Uterus (tissue), 2 donors: ENCODE data around the gene CLPTM1L.

Source experiments
- POLR2A ChIP-seq, 2 donors: fragments of 450-650 bp; IDR thresholded peaks; one replicate each; pipeline ENCODE4 v1.6.1; 2016; ENCODE audit warnings: antibody characterized with exemption in 2 of 2, mild to moderate bottlenecking in 1 of 2, moderate library complexity in 1 of 2
- TF ChIP-seq, protein P1 (sequence below), 4 experiments: fragments of 200-600 bp in 2 of 4; fragments of 450-650 bp in 2 of 4; sonication (generic) in 2 of 4; IDR thresholded peaks; one replicate each; pipeline ENCODE4 v1.5.1; 2016 to 2019; ENCODE audit warnings: antibody characterized with exemption in 4 of 4, mild to moderate bottlenecking in 2 of 4, moderate library complexity in 1 of 4

DNA sequence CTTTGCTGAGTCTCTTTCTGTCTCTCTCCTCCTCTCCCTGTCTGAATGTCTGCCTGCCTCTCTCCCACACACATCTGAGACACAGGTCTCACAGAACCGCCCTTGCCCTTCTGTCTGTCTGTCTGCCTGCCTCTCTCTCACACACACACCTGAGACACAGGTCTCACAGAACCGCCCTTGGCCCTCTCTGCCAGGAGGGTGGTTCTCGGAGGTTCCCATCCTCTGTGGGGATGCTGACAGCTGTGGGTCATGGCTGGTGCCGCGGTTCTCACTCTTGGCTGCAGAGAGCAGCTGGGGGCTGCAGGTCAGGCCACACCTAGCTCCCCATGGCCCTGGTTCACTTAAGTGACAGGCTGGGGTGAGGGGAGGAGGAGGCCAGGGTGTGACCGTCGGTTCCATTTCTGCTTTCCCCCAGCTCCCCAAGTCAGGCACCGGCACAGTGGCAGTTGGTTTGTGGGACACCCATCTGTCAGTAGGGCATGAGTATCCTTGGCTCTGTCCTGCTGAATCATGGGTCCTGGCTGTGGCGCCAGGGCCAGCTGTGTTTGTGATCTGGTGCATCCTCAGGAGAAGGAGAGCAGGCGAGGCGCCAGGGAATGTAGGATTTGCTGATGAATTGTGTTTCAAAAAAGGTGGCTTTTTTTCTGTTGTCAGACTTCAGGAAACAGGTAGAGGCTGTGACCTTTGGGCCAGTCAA, 42.3 kb upstream of the CLPTM1L start:
- TF ChIP-seq, protein P1, sequence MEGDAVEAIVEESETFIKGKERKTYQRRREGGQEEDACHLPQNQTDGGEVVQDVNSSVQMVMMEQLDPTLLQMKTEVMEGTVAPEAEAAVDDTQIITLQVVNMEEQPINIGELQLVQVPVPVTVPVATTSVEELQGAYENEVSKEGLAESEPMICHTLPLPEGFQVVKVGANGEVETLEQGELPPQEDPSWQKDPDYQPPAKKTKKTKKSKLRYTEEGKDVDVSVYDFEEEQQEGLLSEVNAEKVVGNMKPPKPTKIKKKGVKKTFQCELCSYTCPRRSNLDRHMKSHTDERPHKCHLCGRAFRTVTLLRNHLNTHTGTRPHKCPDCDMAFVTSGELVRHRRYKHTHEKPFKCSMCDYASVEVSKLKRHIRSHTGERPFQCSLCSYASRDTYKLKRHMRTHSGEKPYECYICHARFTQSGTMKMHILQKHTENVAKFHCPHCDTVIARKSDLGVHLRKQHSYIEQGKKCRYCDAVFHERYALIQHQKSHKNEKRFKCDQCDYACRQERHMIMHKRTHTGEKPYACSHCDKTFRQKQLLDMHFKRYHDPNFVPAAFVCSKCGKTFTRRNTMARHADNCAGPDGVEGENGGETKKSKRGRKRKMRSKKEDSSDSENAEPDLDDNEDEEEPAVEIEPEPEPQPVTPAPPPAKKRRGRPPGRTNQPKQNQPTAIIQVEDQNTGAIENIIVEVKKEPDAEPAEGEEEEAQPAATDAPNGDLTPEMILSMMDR (IDR thresholded peaks at IDR 0.05) = no peak
- no peak for TF ChIP-seq POLR2A (IDR thresholded peaks at IDR 0.05)
